GM19025 (cell line): ENCODE data around the gene GPR37.

ENCODE experiments used
- ATAC-seq: cut with Tn5 transposase; IDR thresholded peaks from one replicate; pipeline ENCODE4 v1.9.1; 2021; ENCODE audit warnings: mild to moderate bottlenecking, low read depth, moderate library complexity; ENCODE audit not compliant: unreplicated experiment

GPR37 gene

DNA sequence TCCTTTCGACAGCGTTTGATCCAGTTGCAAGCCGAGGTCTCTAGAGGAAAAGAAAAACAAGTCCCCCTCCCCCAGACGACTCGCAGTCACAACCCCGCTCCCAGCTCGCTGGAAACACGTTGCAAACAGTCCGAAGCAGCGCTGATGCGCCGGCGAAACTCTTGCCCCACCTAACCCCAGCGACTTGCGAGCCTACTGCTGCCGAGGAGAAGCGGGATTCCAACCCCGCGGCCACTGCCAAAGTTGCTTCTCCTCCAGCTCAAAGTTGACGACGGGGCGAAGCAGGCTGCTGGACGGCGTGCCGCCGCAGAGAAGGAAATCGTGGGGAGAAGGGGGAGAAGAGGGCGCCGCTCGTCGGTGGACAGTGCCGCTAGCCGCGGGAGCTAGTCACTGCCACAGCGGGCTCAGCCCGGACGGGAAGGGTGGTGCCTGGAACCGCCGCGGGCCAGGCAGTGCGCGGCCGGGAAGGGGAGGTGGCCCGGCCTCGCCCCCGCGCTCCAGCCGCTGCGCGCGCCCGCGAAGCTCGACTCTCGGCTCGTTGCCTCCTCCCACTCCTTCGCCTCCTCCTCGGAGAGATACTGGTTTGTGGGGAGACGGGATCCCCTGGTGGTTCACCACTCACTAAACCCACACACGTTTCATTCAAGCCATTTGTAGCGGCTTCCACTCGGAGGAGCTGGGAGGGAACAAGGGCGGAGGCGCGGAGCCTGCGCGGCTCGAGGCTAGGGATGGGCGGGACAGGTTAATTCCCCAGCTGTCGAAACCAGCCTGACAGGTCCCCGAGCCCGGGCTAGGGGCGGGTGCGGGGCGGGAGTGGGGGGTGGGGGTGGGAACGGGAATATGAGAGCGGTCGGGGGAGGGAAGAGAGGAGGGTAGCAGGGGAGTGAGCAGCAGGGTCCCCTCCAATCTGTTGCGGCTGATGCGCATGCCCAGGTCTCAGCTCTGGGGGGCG, at the start of gene GPR37:
Gene GPR37, minus strand, starts transcription at position 392 of the 952 bp plus-strand sequence. CDS start 816 bp downstream, outside the sequence.
- peak; percentile 58 for ATAC-seq

GRCh38 chr7:124813994-124814798, 48.6 kb upstream of the GPR37 start:
- ATAC-seq = no peak

DNA sequence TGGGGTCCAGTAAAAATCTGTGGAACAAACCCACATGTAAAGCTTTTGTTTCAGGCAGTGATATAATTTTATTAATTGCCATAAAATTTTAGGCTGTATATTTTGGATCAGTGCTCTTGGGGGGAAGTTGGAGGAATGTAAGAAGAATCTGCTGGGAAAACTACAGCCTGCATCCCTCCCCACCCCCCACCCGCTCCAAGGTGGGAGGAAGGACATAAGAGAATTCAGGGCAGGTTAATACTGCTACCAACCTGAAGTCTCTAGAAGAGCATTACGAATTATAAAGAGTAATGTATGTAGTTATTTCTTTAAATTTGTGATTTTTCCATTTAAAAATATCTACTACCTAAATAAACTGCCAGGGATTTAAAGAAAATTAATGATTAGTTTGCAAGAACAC, 47.2 kb upstream of the GPR37 start:
- no peak for ATAC-seq

- no peak for ATAC-seq
Observed at GRCh38 chr7:124811341-124811740, 45.7 kb upstream of the GPR37 start.

DNA sequence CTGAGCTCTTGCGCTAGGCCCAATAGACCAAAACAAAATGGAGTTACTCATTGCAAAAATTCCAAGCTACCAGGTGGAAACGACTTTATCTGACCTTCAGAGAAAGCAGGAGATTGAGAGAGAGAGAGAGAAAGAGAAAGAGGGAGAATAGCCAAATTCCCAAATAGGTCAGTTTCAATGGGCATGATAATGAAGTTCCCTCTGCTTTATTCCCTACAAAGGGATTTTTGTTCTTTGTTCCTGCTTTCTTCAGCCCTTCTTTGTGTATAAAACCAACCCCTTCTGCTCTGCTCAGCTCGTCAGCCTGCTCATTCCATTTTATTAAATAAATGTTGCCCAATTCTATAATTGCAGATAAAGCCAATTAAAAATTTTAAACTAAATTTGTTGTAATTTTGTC, 45.0 kb upstream of the GPR37 start:
- ATAC-seq = no peak

DNA sequence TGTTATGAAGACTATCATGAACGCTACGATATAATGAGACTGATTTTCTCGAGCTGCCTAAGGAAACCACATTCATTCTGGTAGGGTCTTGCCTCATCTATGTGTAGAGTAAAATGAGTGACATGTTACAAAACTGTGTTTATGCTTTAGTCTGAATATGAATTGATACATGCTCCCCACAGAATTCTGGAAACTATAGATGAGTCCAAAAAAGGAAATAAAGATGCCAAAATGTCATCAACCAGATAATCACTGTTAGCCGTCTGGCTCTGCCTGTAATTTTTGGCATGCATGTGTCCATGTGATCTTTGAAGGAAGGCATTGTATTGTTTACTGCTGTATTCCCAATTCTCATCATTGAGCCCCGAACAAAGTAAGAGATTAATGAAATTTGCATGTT, 42.6 kb upstream of the GPR37 start:
- ATAC-seq = no peak

- no peak for ATAC-seq
Observed at GRCh38 chr7:124801330-124801895, 35.8 kb upstream of the GPR37 start.

DNA sequence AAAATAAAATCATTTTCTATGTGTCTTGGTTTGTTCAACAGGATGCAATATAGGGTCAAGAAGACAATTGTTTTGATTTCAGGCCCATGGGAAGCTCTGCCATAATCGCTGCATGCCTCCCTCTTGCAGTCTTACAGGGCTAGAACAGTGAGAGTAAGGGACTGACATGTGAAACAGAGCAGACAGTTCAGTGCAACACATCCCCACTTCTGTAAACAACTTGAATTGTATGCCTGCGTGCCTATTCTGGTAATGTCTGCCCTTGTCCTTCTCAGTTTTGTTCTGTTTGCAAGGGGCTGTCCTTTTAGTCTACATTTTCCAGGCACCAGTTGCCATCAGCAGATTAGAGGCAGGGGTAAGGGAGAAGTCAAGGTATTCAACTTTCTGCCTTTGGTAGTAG, 34.8 kb upstream of the GPR37 start:
- ATAC-seq = no peak

DNA sequence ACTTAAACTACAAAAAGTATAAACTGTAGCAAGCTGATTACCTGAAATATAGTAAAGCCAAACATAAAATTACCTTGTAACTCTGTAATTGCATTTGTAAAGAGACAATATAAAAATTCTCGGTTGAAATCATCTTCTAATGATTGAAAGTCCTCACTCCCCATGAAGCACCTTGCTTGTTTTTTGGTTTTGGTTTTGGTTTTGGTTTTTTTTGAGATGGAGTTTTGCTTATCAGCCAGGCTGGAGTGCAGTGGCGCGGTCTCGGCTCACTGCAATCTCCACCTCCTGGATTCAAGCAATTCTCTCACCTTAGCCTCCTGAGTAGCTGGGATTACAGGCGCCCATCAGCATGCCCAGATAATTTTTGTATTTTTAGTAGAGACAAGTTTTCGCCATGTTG, 33.9 kb upstream of the GPR37 start:
- ATAC-seq = no peak

GRCh38 chr7:124796771-124797170, 31.2 kb upstream of the GPR37 start:
- no peak for ATAC-seq

DNA sequence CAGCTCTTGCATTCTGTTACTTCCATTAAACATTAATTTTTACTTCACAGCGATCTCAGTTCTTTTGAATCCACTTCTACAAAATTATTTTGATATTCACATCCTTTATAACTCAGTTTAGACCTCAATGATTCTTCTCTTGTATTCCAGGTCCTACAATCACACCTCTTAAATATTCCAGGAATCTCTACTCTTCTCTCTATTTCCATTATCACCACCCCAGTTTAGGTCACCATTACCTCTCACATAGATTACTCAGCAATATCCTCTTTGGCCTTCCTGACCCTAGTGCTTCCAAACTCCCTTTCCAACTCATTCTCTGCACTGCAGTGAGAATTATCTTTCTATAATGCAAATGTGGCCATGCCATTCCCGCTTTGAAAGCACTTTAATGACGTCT, 27.1 kb upstream of the GPR37 start:
- ATAC-seq = no peak

GRCh38 chr7:124792002-124792401, 26.4 kb upstream of the GPR37 start:
- ATAC-seq = no peak

DNA sequence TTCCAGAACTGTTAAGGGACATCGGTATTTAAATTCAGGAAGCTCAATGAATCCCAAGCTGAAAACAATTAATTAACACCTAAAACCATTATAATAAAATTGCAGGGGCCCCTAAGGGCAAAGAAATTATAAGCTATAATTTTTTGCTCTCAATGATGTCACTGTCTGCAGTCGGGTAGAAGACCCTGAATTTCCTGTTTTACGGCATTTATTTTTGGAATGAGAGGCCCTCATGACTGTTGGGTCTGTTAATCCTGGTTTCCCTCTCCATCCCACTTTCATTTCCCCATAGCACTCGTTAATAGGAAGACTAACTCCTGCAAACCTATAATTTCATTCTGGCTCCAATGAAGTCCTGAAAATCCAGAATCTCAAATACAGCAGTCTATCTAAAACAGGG, 25.8 kb upstream of the GPR37 start:
- no peak for ATAC-seq

DNA sequence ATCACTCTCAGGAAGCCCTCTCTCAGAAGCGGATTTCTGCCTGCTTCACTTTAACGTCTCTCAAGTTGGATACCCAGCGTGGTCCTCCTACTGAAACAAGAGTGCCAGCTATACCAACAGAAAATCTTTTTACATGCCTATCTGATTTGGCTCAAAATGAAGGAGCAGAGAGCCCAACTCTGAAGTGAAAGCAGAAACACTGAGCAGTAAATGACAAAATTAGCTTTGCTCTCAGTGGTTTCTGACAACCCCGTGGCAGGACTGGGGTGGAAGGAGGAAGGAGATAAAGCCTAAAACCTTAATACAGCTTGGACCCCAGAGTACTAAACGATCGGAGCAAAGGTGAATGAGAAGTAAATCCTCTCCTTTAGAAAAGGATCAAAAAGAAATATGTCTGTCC, 25.1 kb upstream of the GPR37 start:
- no peak for ATAC-seq

DNA sequence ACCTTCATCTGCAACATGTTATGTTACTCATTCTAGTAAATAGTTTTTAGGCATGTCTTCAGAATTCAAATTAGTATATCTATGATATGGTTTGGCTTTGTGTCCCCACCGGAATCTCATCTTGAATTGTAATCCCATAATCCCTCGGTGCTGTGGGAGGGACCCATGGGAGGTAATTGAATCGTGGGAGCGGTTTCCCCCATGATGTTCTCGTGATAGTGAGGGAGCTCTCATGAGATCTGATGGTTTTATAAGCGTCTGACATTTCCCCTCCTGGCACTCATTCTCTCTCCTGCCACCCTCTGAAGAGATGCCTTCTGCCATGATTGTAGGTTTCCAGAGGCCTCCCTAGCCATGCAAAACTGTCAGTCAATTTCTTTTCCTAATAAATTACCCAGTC, 20.4 kb upstream of the GPR37 start:
- ATAC-seq = no peak

- ATAC-seq = no peak
Observed at GRCh38 chr7:124784879-124785818, 19.6 kb upstream of the GPR37 start.

GRCh38 chr7:124783271-124783670, 17.7 kb upstream of the GPR37 start:
- ATAC-seq = no peak

DNA sequence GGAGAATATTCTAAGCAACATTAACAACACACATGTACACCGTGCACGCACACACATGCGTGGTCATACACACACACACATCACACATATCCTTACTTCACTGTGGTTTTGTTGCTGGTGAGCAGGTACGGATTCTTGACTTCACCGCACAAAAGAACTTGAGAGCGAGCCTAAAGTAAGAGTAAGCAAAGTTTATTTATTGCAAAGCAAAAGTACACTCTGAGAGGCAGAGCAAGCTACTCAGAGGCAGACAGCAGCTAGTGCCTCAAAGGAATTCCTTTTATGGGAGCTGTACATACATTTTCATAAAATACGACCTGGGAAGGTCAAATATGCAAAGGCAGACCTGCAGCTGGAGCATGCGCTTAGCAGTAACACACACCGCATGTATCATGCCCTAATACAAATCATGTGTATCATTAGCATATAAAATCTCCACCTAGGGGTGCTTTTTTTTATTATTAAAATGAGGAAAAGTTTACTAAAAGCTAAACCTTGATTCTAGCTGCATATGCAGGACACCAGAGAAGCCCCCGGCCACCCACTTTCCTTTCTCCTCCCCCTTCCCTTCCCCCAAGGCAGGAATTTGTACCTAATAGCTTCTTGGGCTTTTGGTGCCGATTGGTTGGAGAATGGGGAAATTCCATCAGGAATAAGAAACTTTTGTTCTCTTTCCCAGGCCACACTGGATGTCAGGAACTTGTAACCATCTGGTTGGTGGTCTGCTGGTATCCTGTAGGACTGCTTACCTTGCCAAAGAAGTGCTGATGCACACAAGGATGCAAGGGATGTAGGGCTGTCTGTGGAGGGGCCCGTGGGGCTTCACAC, 16.5 kb upstream of the GPR37 start:
- no peak for ATAC-seq

DNA sequence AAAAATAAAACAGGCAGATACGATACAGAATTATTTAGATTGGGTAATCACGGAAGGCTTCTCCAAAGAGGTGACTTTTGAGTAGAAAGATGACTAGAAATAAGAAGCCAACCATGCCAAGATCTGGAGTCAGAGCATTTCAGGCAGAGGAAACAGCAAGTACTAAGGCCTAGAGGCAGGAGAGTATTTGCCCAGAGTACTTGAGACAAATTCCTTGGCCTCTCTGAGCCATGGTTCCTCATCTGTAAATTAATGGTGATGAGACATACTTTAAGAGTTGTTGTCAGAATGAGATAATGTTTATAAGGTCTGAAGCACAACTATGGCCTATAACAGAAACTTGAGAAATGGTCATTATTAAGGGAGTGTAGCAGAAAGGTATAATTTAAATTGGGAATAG, 15.8 kb upstream of the GPR37 start:
- no peak for ATAC-seq
